ENCODE results near the gene VSIR.

Gene VSIR

DNA sequence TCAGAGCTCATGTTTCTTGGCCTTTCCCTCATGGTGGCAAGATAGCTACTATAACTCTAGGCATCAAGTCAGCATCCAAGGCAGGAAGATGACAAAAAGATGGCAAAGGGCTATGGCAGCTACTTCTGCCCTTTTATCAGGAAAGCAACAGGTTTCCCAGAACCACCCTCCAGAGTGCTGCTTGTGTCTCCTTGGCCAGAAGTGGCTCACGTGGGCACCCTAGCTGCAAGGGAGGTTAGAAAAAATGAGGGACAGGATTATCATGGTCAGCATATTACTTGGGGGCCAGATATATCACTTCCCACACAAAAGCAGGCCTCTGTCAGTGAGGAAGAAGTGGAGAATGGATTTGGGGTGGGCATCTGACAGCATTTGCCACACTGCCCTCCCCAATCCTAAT lies 29.5 kb downstream of the VSIR start:
- CTCF ChIA-PET: interaction anchor here (0.9 to 3.9 kb wide), 6 partner anchors 9 to 47 kb away, joined by 3 to 19 read pairs (median 4); no protein-coding TSS in a partner anchor
- DNase-seq (ENCODE audit: extremely low spot score): no peak
- POLR2A ChIA-PET: no interaction called here
- TF ChIP-seq CTCF (IDR thresholded peaks at IDR 0.05; ENCODE audit: control extremely low read depth, extremely low read depth, low read depth, missing control alignments): no peak

DNA sequence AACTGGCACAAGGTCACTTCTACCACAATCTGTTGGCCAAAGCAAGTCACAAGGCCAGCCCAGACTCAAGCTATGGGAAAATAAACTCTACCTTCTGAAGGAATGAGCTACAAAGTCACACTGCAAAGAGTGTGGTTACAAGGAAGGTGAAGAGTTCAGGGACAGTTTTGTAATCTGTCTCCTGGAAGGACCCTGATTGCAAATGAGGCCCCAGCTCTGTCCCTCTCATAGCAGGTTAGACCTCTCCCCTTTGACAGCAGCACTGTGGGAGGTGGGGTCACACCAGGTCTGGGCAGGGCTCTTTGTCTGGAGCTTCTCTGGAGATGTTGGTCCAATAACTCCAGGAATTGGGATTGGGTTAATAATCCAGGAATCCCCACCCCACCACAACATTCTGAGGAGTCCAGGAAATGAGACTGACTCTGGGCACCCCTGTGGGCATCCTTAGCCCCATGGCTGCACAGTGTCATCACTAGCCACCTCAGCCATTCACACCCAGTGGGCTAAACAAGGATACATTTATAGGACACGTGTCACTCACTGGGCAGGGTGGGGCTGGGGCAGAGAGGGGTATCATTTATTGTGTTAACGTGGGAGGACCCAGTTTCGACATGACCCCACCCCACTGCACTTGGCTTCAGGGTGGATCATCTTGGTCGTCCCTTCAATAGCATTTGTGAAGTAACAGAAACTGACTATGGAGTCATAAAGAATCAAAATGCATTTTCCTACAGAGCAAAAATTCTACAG lies 30.1 kb downstream of the VSIR start:
- no peak for TF ChIP-seq CTCF (IDR thresholded peaks at IDR 0.05; ENCODE audit: control extremely low read depth, extremely low read depth, low read depth, missing control alignments)
- POLR2A ChIA-PET: no interaction called here
- DNase-seq (ENCODE audit: extremely low spot score): no peak
- CTCF ChIA-PET: interaction anchor here (0.9 to 3.9 kb wide), 6 partner anchors 9 to 47 kb away, joined by 3 to 19 read pairs (median 4); no protein-coding TSS in a partner anchor

DNA sequence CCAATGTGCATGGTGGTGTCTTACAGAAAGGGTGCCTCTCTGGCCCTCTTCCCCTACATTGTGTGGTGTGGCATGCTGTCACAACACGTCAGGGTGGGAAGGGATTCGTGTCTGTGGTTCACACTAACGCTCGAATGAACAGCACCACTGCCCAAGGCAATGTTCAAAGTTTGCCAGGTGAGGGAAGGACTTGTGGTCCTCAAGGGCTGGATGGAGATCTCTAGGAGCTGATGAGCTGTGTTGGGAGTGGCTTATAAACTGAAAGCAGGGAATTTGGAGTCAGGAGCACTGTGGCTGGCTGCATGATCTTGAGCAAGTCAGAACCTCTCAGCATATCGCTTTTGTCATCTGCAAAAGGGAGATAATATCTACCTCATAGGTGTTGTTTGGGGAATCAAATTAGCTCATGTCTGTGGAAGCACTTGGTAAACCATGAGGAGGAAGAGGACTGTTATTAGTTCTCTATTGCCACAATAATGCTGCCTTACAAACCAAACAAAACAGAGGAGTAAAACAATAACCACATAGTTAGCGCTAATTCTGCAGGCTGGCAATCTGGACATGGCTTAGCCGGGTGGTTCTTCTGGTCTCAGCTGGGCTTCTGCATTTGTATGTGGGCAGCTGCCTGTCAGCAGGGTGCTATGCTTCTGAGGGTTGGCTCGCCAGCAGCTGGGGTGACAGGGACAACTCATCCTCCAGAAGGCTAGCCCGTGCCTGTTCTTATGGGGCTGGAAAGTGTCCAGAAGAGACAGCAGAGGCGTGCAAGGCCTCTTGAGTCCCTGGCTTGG lies 30.8 kb downstream of the VSIR start:
- DNase-seq (ENCODE audit: extremely low spot score): no peak
- TF ChIP-seq CTCF (IDR thresholded peaks at IDR 0.05; ENCODE audit: control extremely low read depth, extremely low read depth, low read depth, missing control alignments): no peak
- CTCF ChIA-PET: interaction anchor here (0.7 to 3.9 kb wide), 7 partner anchors 10 to 45 kb away, joined by 3 to 19 read pairs (median 4); no protein-coding TSS in a partner anchor
- POLR2A ChIA-PET: no interaction called here

DNA sequence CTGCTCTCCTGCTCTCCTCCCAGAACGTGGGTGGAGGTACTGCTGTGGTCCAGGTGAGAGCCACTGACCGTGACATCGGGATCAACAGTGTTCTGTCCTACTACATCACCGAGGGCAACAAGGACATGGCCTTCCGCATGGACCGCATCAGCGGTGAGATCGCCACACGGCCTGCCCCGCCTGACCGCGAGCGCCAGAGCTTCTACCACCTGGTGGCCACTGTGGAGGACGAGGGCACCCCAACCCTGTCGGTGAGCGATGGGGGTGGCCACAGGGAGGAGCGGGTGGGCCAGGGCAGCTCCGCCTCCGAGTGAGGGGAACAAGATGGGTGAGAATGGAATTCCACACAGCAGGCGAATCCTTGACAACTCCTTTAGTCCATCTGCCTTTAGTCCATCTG lies 31.6 kb downstream of the VSIR start:
- no peak for TF ChIP-seq CTCF (IDR thresholded peaks at IDR 0.05; ENCODE audit: control extremely low read depth, extremely low read depth, low read depth, missing control alignments)
- POLR2A ChIA-PET: no interaction called here
- DNase-seq (ENCODE audit: extremely low spot score): no peak
- CTCF ChIA-PET: interaction anchor here (0.7 to 3.9 kb wide), 4 partner anchors 10 to 44 kb away, joined by 3 to 19 read pairs (median 4); no protein-coding TSS in a partner anchor

- CTCF ChIA-PET: interaction anchor here (1.4 to 3.9 kb wide), 3 partner anchors 9 to 44 kb away, joined by 3 to 19 read pairs (median 5); no protein-coding TSS in a partner anchor
- no peak for DNase-seq (ENCODE audit: extremely low spot score)
- POLR2A ChIA-PET: no interaction called here
- TF ChIP-seq CTCF (IDR thresholded peaks at IDR 0.05; ENCODE audit: control extremely low read depth, extremely low read depth, low read depth, missing control alignments): no peak
These were observed 32.3 kb downstream of the VSIR start for GRCh38 chr10:71741029-71741428.

DNA sequence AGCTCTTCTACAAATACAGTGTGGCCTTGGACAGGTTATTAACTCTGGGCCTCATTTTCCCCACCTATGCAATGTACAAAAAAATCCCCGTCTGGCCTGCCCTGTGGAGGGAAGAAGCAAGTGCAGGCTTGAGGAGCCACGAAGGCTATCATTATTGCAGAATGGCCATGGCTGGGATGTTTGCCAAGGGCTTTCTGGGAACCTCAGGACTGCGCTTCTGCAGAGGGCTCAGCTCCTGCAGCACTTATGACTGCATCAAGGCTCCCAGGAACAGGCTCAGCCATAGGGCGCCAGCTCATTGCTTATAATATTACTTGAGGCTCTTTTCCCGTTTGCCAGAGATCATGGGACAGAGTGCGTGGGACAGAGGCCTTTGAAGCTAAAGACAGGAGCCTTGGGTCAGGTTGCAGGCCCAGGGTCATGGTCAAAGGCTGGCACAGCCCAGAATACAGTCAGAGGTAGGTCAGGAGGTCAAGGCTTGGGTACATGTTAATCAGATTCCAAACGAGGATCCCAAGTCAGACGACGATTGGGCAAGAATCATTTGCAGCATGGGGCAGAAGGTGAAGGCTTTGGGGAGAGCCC lies 33.2 kb downstream of the VSIR start:
- no peak for TF ChIP-seq CTCF (IDR thresholded peaks at IDR 0.05; ENCODE audit: control extremely low read depth, extremely low read depth, low read depth, missing control alignments)
- ChIA-PET CTCF (interaction anchor here (1.5 to 3.9 kb wide), 2 partner anchors 9 to 34 kb away, joined by 3 to 19 read pairs; no protein-coding TSS in a partner anchor), POLR2A (no interaction called here)
- no peak for DNase-seq (ENCODE audit: extremely low spot score)

Data from GM10248 (cell line).